ENCODE measurements around the gene PLEKHA7. TPM values are rescaled to one million over a fixed set of nuclear protein-coding genes. Genes with fewer than 3 reads are reported as not detected.

PLEKHA7 gene
- total and polyA plus RNA-seq, 7 donors: 0.74 to 2.6 (median 1.2) TPM

DNA sequence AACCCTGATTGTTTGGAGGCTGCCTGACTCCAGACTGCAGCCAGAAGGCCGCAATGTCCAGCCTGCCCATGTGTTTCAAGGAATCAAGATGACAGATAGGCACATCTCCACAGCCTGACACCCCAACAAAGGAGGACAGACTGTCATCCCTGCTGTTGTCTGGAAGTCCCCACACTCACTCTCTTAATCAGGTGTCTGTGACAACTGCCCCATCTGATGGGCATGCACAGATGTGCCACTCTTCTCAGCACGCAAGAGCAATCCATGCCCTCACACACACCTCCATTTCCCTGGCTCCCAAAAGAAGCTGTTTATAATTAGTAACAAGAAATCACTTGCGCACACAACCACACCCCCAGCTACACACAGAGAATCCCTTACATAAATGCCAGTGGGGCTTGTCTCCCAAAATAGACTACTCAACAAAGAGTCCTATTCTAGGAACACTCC, 158.2 kb downstream of the PLEKHA7 start:
- Histone ChIP-seq H3K4me3 (no peak overlapping the region), H3K4me1 (peaks cover 3% of the 10 kb centered on the region)

DNA sequence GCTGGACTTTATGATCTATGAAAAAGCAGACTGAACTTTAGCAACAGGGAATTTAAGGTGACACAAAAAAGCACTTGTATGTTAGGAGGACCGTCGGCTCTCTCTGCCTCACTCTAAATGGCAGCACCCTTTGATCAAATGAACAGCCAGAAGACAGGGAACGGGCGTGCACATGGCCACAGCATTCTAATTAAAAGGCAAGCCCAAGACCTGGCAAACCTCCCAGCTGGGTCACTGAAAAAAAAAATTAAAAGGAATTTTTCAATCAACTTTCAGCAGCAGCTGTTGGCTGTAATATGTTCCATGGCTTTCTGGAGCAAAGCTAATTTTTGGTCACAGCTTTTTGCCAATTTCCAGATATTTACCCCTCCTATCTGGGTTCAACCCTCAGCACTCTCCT, 159.2 kb downstream of the PLEKHA7 start:
- DNase-seq (no peak), ATAC-seq (no peak)
- Histone ChIP-seq H3K27me3 (ENCODE audit: insufficient read depth in 3 of 3, low read length in 2 of 3) (no peaks in the 10 kb centered on the region), H3K4me1 (peaks cover 3% of the 10 kb centered on the region), H3K9me3 (no peaks in the 10 kb centered on the region), H3K4me3 (no peak overlapping the region), H3K27ac (no peak overlapping the region), H3K36me3 (ENCODE audit: insufficient read depth in 1 of 2, low read depth in 1 of 2) (no peaks in the 10 kb centered on the region)
- intact Hi-C loops (cut with DNase I): no loop called here
- TF ChIP-seq CTCF (IDR thresholded peaks at IDR 0.05): no peak
- 68 to 83% (median 78%) methylated on average over 4 of the region's 4 CpGs for WGBS, 3 donors

More for the DNA sequence above, 158.2 kb downstream of the PLEKHA7 start:
- no peak for TF ChIP-seq CTCF (IDR thresholded peaks at IDR 0.05)
- DNase-seq (no peak), ATAC-seq (peak; percentile 86 to 98 (median 88))
- no peaks in the 10 kb centered on the region for H3K9me3 ChIP-seq
- H3K27ac ChIP-seq: no peak overlapping the region
- 27 to 51% (median 34%) methylated on average over 3 of the region's 3 CpGs for WGBS, 3 donors
- intact Hi-C loops (cut with DNase I): no loop called here
- H3K27me3 ChIP-seq (ENCODE audit: insufficient read depth in 3 of 3, low read length in 2 of 3): no peaks in the 10 kb centered on the region
- no peaks in the 10 kb centered on the region for H3K36me3 ChIP-seq (ENCODE audit: insufficient read depth in 1 of 2, low read depth in 1 of 2)

- H3K4me3 ChIP-seq: no peak overlapping the region
- DNase-seq (no peak), ATAC-seq (no peak)
- H3K27me3 ChIP-seq (ENCODE audit: insufficient read depth in 3 of 3, low read length in 2 of 3): no peaks in the 10 kb centered on the region
- H3K36me3 ChIP-seq (ENCODE audit: insufficient read depth in 1 of 2, low read depth in 1 of 2): no peaks in the 10 kb centered on the region
- peaks cover 3% of the 10 kb centered on the region for H3K4me1 ChIP-seq
- no peaks in the 10 kb centered on the region for H3K9me3 ChIP-seq
- intact Hi-C loops (cut with DNase I): no loop called here
- WGBS, 3 donors: 53 to 68% (median 63%) methylated on average over 2 of the region's 2 CpGs
- no peak for TF ChIP-seq CTCF (IDR thresholded peaks at IDR 0.05)
- H3K27ac ChIP-seq: no peak overlapping the region
These were observed 160.4 kb downstream of the PLEKHA7 start for GRCh38 chr11:16853859-16854258.

- no peak overlapping the region for H3K4me3 ChIP-seq
- DNase-seq (no peak), ATAC-seq (no peak)
- 83 to 96% (median 87%) methylated on average over 1 of the region's 1 CpG for WGBS, 3 donors
- H3K4me1 ChIP-seq: peaks cover 3% of the 10 kb centered on the region
- H3K27ac ChIP-seq: no peak overlapping the region
- no peaks in the 10 kb centered on the region for H3K27me3 ChIP-seq (ENCODE audit: insufficient read depth in 3 of 3, low read length in 2 of 3)
- H3K36me3 ChIP-seq (ENCODE audit: insufficient read depth in 1 of 2, low read depth in 1 of 2): no peaks in the 10 kb centered on the region
- TF ChIP-seq CTCF (IDR thresholded peaks at IDR 0.05): no peak
- no peaks in the 10 kb centered on the region for H3K9me3 ChIP-seq
- intact Hi-C loops (cut with DNase I): no loop called here
These were observed 160.9 kb downstream of the PLEKHA7 start for GRCh38 chr11:16853266-16853665.

GRCh38 chr11:16846305-16846704, 167.9 kb downstream of the PLEKHA7 start:
- Histone ChIP-seq H3K36me3 (ENCODE audit: insufficient read depth in 1 of 2, low read depth in 1 of 2) (no peaks in the 10 kb centered on the region), H3K4me1 (no peaks in the 10 kb centered on the region), H3K9me3 (no peaks in the 10 kb centered on the region), H3K27me3 (ENCODE audit: insufficient read depth in 3 of 3, low read length in 2 of 3) (no peaks in the 10 kb centered on the region), H3K4me3 (no peak overlapping the region), H3K27ac (no peak overlapping the region)
- TF ChIP-seq CTCF (IDR thresholded peaks at IDR 0.05): no peak
- ATAC-seq: peak in 1 of 4 donors; percentile 34
- DNase-seq: no peak
- intact Hi-C loops (cut with DNase I): no loop called here
- WGBS, 3 donors: 95 to 100% (median 98%) methylated on average over 2 of the region's 2 CpGs
